ENCODE results near the gene ROBO2. TPM values are rescaled to one million over a fixed set of nuclear protein-coding genes. Genes with fewer than 3 reads are reported as not detected.

Gene ROBO2
- polyA plus RNA-seq, 1 donor from 2014 or later, result 55.5 TPM

DNA sequence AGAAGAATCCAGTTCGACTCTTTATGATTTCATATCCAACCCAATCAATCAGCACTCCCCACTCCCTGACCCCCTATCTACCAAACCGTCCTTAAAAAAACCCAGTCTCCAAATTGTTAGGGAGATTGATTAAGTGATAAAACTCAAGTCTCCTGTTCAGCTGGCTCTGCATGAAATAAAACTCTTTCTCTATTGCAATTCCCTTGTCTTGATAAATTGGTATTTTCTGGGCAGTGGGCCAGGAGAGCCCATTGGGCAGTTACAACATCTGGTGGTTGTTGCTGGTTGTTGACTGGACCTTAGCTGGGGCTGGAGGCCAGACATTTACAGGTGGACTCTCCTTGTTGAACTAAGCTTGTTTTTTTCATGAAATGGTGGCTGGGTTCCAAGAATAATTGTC, 642.3 kb downstream of the ROBO2 start:
- Histone ChIP-seq H4K20me1 (ENCODE audit: insufficient read depth) (no peaks in the 10 kb centered on the region), H3K4me2 (ENCODE audit: low read length) (no peak overlapping the region), H3F3A (ENCODE audit: insufficient read depth, low read length, poor library complexity, severe bottlenecking) (peaks cover 3% of the 10 kb centered on the region), H2AFZ (ENCODE audit: low read depth, low read length) (no peak overlapping the region), H3K9me2 (ENCODE audit: insufficient read depth, low read length) (no peaks in the 10 kb centered on the region), H3K27me3 (ENCODE audit: insufficient read depth, low read depth, low read length) (no peaks in the 10 kb centered on the region), H3K27ac (ENCODE audit: low read length) (no peak overlapping the region), H3K9me3 (ENCODE audit: low read length) (no peaks in the 10 kb centered on the region), H3K4me3 (ENCODE audit: low read length) (no peak overlapping the region), H3K79me2 (replicated peaks; ENCODE audit: insufficient read depth, low read length) (no peaks in the 10 kb centered on the region), H3K36me3 (ENCODE audit: insufficient read depth, low read length) (no peaks in the 10 kb centered on the region), H3K9ac (ENCODE audit: low read length) (no peak overlapping the region)
- no peak for TF ChIP-seq MXI1 (conservative IDR thresholded peaks at IDR 0.05; ENCODE audit: poor library complexity, severe bottlenecking)
- TF ChIP-seq EZH2 (IDR thresholded peaks at IDR 0.05; ENCODE audit: borderline replicate concordance, insufficient read depth, low read length, poor library complexity, severe bottlenecking), result no peak
- no peak for TF ChIP-seq TAF1 (IDR thresholded peaks at IDR 0.05; ENCODE audit: low read depth)
- TF ChIP-seq RAD21 (conservative IDR thresholded peaks at IDR 0.05), result no peak
- no peak for TF ChIP-seq REST (IDR thresholded peaks at IDR 0.05; ENCODE audit: borderline replicate concordance)
- TF ChIP-seq EP300 (conservative IDR thresholded peaks at IDR 0.05; ENCODE audit: poor library complexity, severe bottlenecking), result no peak
- TF ChIP-seq, protein P1, sequence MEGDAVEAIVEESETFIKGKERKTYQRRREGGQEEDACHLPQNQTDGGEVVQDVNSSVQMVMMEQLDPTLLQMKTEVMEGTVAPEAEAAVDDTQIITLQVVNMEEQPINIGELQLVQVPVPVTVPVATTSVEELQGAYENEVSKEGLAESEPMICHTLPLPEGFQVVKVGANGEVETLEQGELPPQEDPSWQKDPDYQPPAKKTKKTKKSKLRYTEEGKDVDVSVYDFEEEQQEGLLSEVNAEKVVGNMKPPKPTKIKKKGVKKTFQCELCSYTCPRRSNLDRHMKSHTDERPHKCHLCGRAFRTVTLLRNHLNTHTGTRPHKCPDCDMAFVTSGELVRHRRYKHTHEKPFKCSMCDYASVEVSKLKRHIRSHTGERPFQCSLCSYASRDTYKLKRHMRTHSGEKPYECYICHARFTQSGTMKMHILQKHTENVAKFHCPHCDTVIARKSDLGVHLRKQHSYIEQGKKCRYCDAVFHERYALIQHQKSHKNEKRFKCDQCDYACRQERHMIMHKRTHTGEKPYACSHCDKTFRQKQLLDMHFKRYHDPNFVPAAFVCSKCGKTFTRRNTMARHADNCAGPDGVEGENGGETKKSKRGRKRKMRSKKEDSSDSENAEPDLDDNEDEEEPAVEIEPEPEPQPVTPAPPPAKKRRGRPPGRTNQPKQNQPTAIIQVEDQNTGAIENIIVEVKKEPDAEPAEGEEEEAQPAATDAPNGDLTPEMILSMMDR (IDR thresholded peaks at IDR 0.05; ENCODE audit: poor library complexity, severe bottlenecking), result no peak
- no peak for TF ChIP-seq SMC3 (conservative IDR thresholded peaks at IDR 0.05; ENCODE audit: poor library complexity)
- no peak for TF ChIP-seq POLR2AphosphoS5 (IDR thresholded peaks at IDR 0.05)

DNA sequence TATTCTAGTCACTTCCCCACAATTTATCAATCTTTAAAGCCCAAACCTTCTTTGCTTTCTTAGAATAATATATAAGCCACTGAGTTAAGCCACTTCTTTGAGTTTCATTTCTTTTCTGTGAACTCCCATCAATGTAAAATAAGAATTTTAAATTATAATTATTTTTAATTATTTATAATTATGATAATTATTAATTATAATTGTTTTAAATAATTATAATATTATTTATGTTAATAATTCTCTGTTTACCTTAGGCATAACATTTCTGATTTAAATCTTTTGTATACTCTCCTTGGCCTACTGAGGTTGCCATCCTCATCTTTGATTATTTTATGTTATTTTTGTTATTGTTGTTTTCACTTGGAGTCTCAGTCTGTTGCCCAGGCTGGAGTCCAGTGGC, 644.2 kb downstream of the ROBO2 start:
- TF ChIP-seq POLR2AphosphoS5 (IDR thresholded peaks at IDR 0.05) (no peak), EP300 (conservative IDR thresholded peaks at IDR 0.05; ENCODE audit: poor library complexity, severe bottlenecking) (no peak), REST (IDR thresholded peaks at IDR 0.05; ENCODE audit: borderline replicate concordance) (no peak), EZH2 (IDR thresholded peaks at IDR 0.05; ENCODE audit: borderline replicate concordance, insufficient read depth, low read length, poor library complexity, severe bottlenecking) (no peak), MXI1 (conservative IDR thresholded peaks at IDR 0.05; ENCODE audit: poor library complexity, severe bottlenecking) (no peak), TAF1 (IDR thresholded peaks at IDR 0.05; ENCODE audit: low read depth) (no peak), RAD21 (conservative IDR thresholded peaks at IDR 0.05) (no peak), SMC3 (conservative IDR thresholded peaks at IDR 0.05; ENCODE audit: poor library complexity) (no peak)
- TF ChIP-seq, protein P1 (IDR thresholded peaks at IDR 0.05; ENCODE audit: poor library complexity, severe bottlenecking), result no peak
- Histone ChIP-seq H3F3A (ENCODE audit: insufficient read depth, low read length, poor library complexity, severe bottlenecking) (peaks cover 5% of the 10 kb centered on the region), H3K36me3 (ENCODE audit: insufficient read depth, low read length) (no peaks in the 10 kb centered on the region), H3K4me3 (ENCODE audit: low read length) (no peak overlapping the region), H3K9ac (ENCODE audit: low read length) (no peak overlapping the region), H3K79me2 (replicated peaks; ENCODE audit: insufficient read depth, low read length) (no peaks in the 10 kb centered on the region), H3K9me3 (ENCODE audit: low read length) (no peaks in the 10 kb centered on the region), H3K4me2 (ENCODE audit: low read length) (no peak overlapping the region), H4K20me1 (ENCODE audit: insufficient read depth) (no peaks in the 10 kb centered on the region), H3K27me3 (ENCODE audit: insufficient read depth, low read depth, low read length) (no peaks in the 10 kb centered on the region), H3K27ac (ENCODE audit: low read length) (peak overlapping the region; percentile 92), H2AFZ (ENCODE audit: low read depth, low read length) (no peak overlapping the region), H3K9me2 (ENCODE audit: insufficient read depth, low read length) (no peaks in the 10 kb centered on the region)
